ENCODE data around the gene TBC1D22A.
"Not testable (repeated sequence)": the region's sequence is repeated elsewhere in the genome, so short reads cannot be mapped to it uniquely, and the experiment has no call there.

Gene TBC1D22A

GRCh38 chr22:47111626-47112581, 349.5 kb downstream of the TBC1D22A start:
- no peak for DNase-seq (ENCODE audit: extremely low read depth in 1 of 2, low read depth in 1 of 2)

- no peak for DNase-seq (ENCODE audit: extremely low read depth in 1 of 2, low read depth in 1 of 2)
These were observed 350.1 kb downstream of the TBC1D22A start for GRCh38 chr22:47112582-47112965.

- DNase-seq (ENCODE audit: extremely low read depth in 1 of 2, low read depth in 1 of 2): no peak
These were observed 350.8 kb downstream of the TBC1D22A start for GRCh38 chr22:47112994-47113852.

- no peak for DNase-seq (ENCODE audit: extremely low read depth in 1 of 2, low read depth in 1 of 2)
These were observed 351.5 kb downstream of the TBC1D22A start for GRCh38 chr22:47113853-47114415.

- DNase-seq (ENCODE audit: extremely low read depth in 1 of 2, low read depth in 1 of 2): no peak
These were observed 352.5 kb downstream of the TBC1D22A start for GRCh38 chr22:47114813-47115517.

- DNase-seq (ENCODE audit: extremely low read depth in 1 of 2, low read depth in 1 of 2): no peak
These were observed 353.1 kb downstream of the TBC1D22A start for GRCh38 chr22:47115518-47115890.

- DNase-seq (ENCODE audit: extremely low read depth in 1 of 2, low read depth in 1 of 2): no peak
These were observed 353.5 kb downstream of the TBC1D22A start for GRCh38 chr22:47115921-47116320.

- DNase-seq (ENCODE audit: extremely low read depth in 1 of 2, low read depth in 1 of 2): no peak
These were observed 354.2 kb downstream of the TBC1D22A start for GRCh38 chr22:47116426-47117341.

GRCh38 chr22:47117442-47117841, 355.0 kb downstream of the TBC1D22A start:
- not testable (repeated sequence) for DNase-seq (ENCODE audit: extremely low read depth in 1 of 2, low read depth in 1 of 2)

- no peak for DNase-seq (ENCODE audit: extremely low read depth in 1 of 2, low read depth in 1 of 2)
These were observed 356.7 kb downstream of the TBC1D22A start for GRCh38 chr22:47119181-47119580.

- no peak for DNase-seq (ENCODE audit: extremely low read depth in 1 of 2, low read depth in 1 of 2)
These were observed 357.9 kb downstream of the TBC1D22A start for GRCh38 chr22:47120399-47120798.

GRCh38 chr22:47121791-47122190, 359.3 kb downstream of the TBC1D22A start:
- DNase-seq (ENCODE audit: extremely low read depth in 1 of 2, low read depth in 1 of 2): no peak

- no peak for DNase-seq (ENCODE audit: extremely low read depth in 1 of 2, low read depth in 1 of 2)
These were observed 360.1 kb downstream of the TBC1D22A start for GRCh38 chr22:47122441-47123000.

GRCh38 chr22:47123006-47123826, 360.8 kb downstream of the TBC1D22A start:
- no peak for DNase-seq (ENCODE audit: extremely low read depth in 1 of 2, low read depth in 1 of 2)

- DNase-seq (ENCODE audit: extremely low read depth in 1 of 2, low read depth in 1 of 2): no peak
These were observed 361.5 kb downstream of the TBC1D22A start for GRCh38 chr22:47123827-47124442.

- DNase-seq (ENCODE audit: extremely low read depth in 1 of 2, low read depth in 1 of 2): no peak
These were observed 362.0 kb downstream of the TBC1D22A start for GRCh38 chr22:47124451-47124881.

- DNase-seq (ENCODE audit: extremely low read depth in 1 of 2, low read depth in 1 of 2): no peak
These were observed 362.5 kb downstream of the TBC1D22A start for GRCh38 chr22:47124961-47125360.

- DNase-seq (ENCODE audit: extremely low read depth in 1 of 2, low read depth in 1 of 2): no peak
These were observed 363.2 kb downstream of the TBC1D22A start for GRCh38 chr22:47125603-47126002.
